Stimulated activated CD8-positive, alpha-beta memory T cell treated with anti-CD3 and anti-CD28 coated beads, Interleukin-15, amount 100 ng/mL, for 4 hours (primary cell): ENCODE data around the gene MAT1A.
"Not testable (repeated sequence)": the region's sequence is repeated elsewhere in the genome, so short reads cannot be mapped to it uniquely, and the experiment has no call there.

Experiments used
- DNase-seq, 2 donors: peaks; one replicate each; pipeline ENCODE4 v3.0.0-alpha.2; 2020; ENCODE audit warnings: low read depth in 2 of 2

Gene MAT1A

GRCh38 chr10:80223031-80223419 lies 66.4 kb downstream of the MAT1A start:
- DNase-seq, result not testable (repeated sequence)
